Measurements from ENCODE around the gene PRM1. TPM values are rescaled to one million over a fixed set of nuclear protein-coding genes. Genes with fewer than 3 reads are reported as not detected.
"Not testable (repeated sequence)": the region's sequence is repeated elsewhere in the genome, so short reads cannot be mapped to it uniquely, and the experiment has no call there.

Gene PRM1
- total RNA-seq, 1 donor from 2014 or later, result not detected

DNA sequence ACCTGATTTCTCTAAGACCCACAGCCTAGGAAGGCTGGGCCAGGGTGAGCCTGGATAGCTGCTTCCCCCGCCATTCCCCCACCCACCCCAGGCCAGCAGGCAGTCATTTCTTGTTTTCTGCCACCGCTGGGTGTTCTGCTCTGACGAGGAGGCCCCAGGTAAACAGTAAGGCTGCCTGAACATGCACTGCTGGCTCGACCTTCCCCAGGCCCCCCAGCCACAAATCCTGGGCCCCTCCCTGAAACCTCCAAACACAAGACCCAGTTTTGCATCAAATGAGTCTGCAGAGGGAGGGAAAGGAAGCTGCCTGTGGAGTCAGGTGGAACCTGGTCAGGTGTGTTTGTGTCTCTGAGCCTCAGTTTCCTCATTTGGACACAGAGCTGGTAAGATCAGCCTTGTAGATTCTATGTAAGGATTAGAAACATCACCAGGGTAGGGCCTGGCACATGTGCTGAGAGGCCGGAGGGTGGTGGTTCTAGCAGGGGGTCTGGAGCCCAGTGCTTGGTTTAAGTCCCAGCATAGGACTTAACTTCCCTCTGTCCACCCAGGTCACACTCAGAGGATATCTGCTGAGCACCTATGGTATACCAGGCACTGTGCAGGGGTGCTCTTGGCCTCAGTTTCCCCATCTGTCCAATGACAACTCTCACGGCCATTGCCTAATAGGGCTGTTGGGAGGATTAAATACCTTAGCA is 18.9 kb upstream of the PRM1 start:
- Mint-ChIP-seq H3K4me3 (ENCODE audit: unreplicated experiment) (no peak overlapping the region), H3K36me3 (ENCODE audit: low read depth, unreplicated experiment) (no peaks in the 10 kb centered on the region), H3K4me1 (ENCODE audit: low read depth, unreplicated experiment) (peaks cover 33% of the 10 kb centered on the region), H3K9me3 (ENCODE audit: unreplicated experiment) (peaks cover 2% of the 10 kb centered on the region), H3K27me3 (ENCODE audit: low read depth, unreplicated experiment) (no peaks in the 10 kb centered on the region), H3K27ac (ENCODE audit: unreplicated experiment) (no peak overlapping the region)
- peaks cover 15% of the 10 kb centered on the region for H3K4me1 ChIP-seq (ENCODE audit: insufficient read depth, low read length)
- TF ChIP-seq EZH2 (IDR thresholded peaks at IDR 0.05; ENCODE audit: insufficient read depth, low read length) (no peak), CTCF (IDR thresholded peaks at IDR 0.05; ENCODE audit: insufficient read depth, low read depth, low read length) (no peak)
- FAIRE-seq (no peak), DNase-seq (ENCODE audit: low read depth) (no peak)
- H3K4me2 ChIP-seq (ENCODE audit: low read length), result no peak overlapping the region
- H3K9ac ChIP-seq (ENCODE audit: low read length), result no peak overlapping the region
- H3K27me3 ChIP-seq (ENCODE audit: insufficient read depth, low read length), result no peaks in the 10 kb centered on the region
- no peaks in the 10 kb centered on the region for H3K9me3 ChIP-seq (ENCODE audit: insufficient read depth, low read depth, low read length)
- no peaks in the 10 kb centered on the region for H3K79me2 ChIP-seq (ENCODE audit: insufficient read depth, low read length)
- H3K4me3 ChIP-seq (ENCODE audit: insufficient read depth, low read depth, low read length), result no peak overlapping the region
- no peaks in the 10 kb centered on the region for H4K20me1 ChIP-seq (ENCODE audit: insufficient read depth, low read length)
- no peak overlapping the region for H3K27ac ChIP-seq (ENCODE audit: low read depth, low read length)
- H3K36me3 ChIP-seq (ENCODE audit: insufficient read depth, low read length), result no peaks in the 10 kb centered on the region
- no peak overlapping the region for H2AFZ ChIP-seq (ENCODE audit: low read depth, low read length)

GRCh38 chr16:11298950-11299547 is 17.9 kb upstream of the PRM1 start:
- H3K4me3 ChIP-seq (ENCODE audit: insufficient read depth, low read depth, low read length); H4K20me1 ChIP-seq (ENCODE audit: insufficient read depth, low read length); H3K9me3 ChIP-seq (ENCODE audit: insufficient read depth, low read depth, low read length); H3K9ac ChIP-seq (ENCODE audit: low read length); H3K9me3 Mint-ChIP-seq (ENCODE audit: unreplicated experiment); H3K36me3 ChIP-seq (ENCODE audit: insufficient read depth, low read length); H3K27ac Mint-ChIP-seq (ENCODE audit: unreplicated experiment); H3K36me3 Mint-ChIP-seq (ENCODE audit: low read depth, unreplicated experiment); H3K27ac ChIP-seq (ENCODE audit: low read depth, low read length); H3K79me2 ChIP-seq (ENCODE audit: insufficient read depth, low read length); H3K27me3 ChIP-seq (ENCODE audit: insufficient read depth, low read length); H3K27me3 Mint-ChIP-seq (ENCODE audit: low read depth, unreplicated experiment); H2AFZ ChIP-seq (ENCODE audit: low read depth, low read length); FAIRE-seq; H3K4me3 Mint-ChIP-seq (ENCODE audit: unreplicated experiment); H3K4me2 ChIP-seq (ENCODE audit: low read length); DNase-seq (ENCODE audit: low read depth): not testable (repeated sequence)
- H3K4me1 ChIP-seq (ENCODE audit: insufficient read depth, low read length), result peaks cover 15% of the 10 kb centered on the region
- H3K4me1 Mint-ChIP-seq (ENCODE audit: low read depth, unreplicated experiment), result peaks cover 31% of the 10 kb centered on the region

DNA sequence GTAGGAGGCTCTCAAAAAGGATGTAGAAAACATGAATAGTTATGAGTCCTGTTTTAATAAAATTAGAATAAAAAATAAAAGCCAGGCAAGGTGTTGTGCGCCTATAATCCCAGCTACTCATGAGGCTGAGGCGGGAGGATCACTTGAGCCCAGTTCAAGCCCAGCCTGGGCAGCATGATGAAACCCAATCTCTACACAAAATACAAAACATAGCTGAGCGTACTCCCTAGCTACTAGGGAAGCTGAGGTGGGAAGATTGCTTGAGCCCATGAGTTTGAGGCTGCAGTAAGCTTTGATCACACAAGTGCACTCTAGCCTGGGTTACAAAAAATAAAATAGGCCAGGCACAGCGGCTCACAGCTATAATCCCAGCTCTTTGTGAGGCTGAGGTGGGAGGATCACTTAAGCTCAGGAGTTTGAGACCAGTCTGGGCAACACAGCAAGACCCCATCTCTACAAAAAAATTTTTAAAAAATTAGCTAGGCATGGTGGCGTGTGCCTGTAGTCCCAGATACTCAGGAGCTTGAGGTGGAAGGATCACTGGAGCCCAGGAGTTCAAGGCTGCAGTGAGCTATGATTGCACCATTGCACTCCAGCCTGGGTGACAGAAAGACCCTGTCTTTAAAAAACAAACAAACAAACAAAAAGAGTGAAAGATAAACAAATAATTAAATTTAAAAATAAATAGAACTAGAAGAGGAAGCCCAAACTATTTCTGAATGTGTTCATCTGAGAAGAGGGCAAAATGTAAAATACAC is 17.2 kb upstream of the PRM1 start:
- no peak overlapping the region for H3K4me2 ChIP-seq (ENCODE audit: low read length)
- DNase-seq (ENCODE audit: low read depth), result no peak
- no peak overlapping the region for H3K27ac Mint-ChIP-seq (ENCODE audit: unreplicated experiment)

More for the DNA sequence above, 17.2 kb upstream of the PRM1 start:
- no peak overlapping the region for H3K27ac ChIP-seq (ENCODE audit: low read depth, low read length)
- H3K4me1 ChIP-seq (ENCODE audit: insufficient read depth, low read length), result peaks cover 15% of the 10 kb centered on the region
- peaks cover 2% of the 10 kb centered on the region for H3K9me3 Mint-ChIP-seq (ENCODE audit: unreplicated experiment)
- no peak overlapping the region for H3K4me3 Mint-ChIP-seq (ENCODE audit: unreplicated experiment)
- H3K9ac ChIP-seq (ENCODE audit: low read length), result no peak overlapping the region
- H3K4me3 ChIP-seq (ENCODE audit: insufficient read depth, low read depth, low read length), result no peak overlapping the region
- no peak for FAIRE-seq
- peaks cover 25% of the 10 kb centered on the region for H3K4me1 Mint-ChIP-seq (ENCODE audit: low read depth, unreplicated experiment)
- no peaks in the 10 kb centered on the region for H3K27me3 ChIP-seq (ENCODE audit: insufficient read depth, low read length)
- H3K36me3 Mint-ChIP-seq (ENCODE audit: low read depth, unreplicated experiment), result no peaks in the 10 kb centered on the region
- TF ChIP-seq EZH2 (IDR thresholded peaks at IDR 0.05; ENCODE audit: insufficient read depth, low read length) (no peak), CTCF (IDR thresholded peaks at IDR 0.05; ENCODE audit: insufficient read depth, low read depth, low read length) (no peak)
- no peaks in the 10 kb centered on the region for H3K79me2 ChIP-seq (ENCODE audit: insufficient read depth, low read length)
- no peaks in the 10 kb centered on the region for H3K27me3 Mint-ChIP-seq (ENCODE audit: low read depth, unreplicated experiment)
- H4K20me1 ChIP-seq (ENCODE audit: insufficient read depth, low read length), result no peaks in the 10 kb centered on the region
- H3K36me3 ChIP-seq (ENCODE audit: insufficient read depth, low read length), result no peaks in the 10 kb centered on the region
- H2AFZ ChIP-seq (ENCODE audit: low read depth, low read length), result no peak overlapping the region
- no peaks in the 10 kb centered on the region for H3K9me3 ChIP-seq (ENCODE audit: insufficient read depth, low read depth, low read length)

Data from astrocyte (in vitro differentiated cells and primary cell).